Astrocyte (in vitro differentiated cells and primary cell): Measurements from ENCODE around the gene KPNA5. TPM values are rescaled to one million over a fixed set of nuclear protein-coding genes. Genes with fewer than 3 reads are reported as not detected.

Experiments used
- total RNA-seq: library from RNA; stranded (reverse); gene quantifications from 2 replicates; pipeline ENCODE4 v1.2.1, GENCODE V29; 2021

Gene KPNA5
- total RNA-seq, 1 donor from 2014 or later = 14.3 TPM

Other genes with a start within 250 kb of the KPNA5 start
- not detected in 2 replicates for gene CALHM6, start 219.8 kb upstream of the KPNA5 start, total RNA-seq
- 1.8 and 1.9 TPM in 2 replicates for gene CALHM5, start 169.6 kb upstream of the KPNA5 start, total RNA-seq
- not detected in 2 replicates for gene TRAPPC3L, start 135.5 kb upstream of the KPNA5 start, total RNA-seq
- gene CALHM4, start 127.5 kb upstream of the KPNA5 start, total RNA-seq = 0.20 TPM in 1 of 2 replicates, not detected in the other
- 42.1 and 45.1 TPM in 2 replicates for gene RWDD1, start 109.7 kb upstream of the KPNA5 start, total RNA-seq
- 0.48 and 0.72 TPM in 2 replicates for gene RSPH4A, start 64.7 kb upstream of the KPNA5 start, total RNA-seq
- gene ZUP1, start 12.4 kb upstream of the KPNA5 start, total RNA-seq = 16.2 TPM in 2 replicates
- gene FAM162B, start 84.5 kb downstream of the KPNA5 start, total RNA-seq = not detected in 2 replicates
- not detected in 2 replicates for gene GPRC6A, start 147.9 kb downstream of the KPNA5 start, total RNA-seq
- gene RFX6, start 196.0 kb downstream of the KPNA5 start, total RNA-seq = not detected in 2 replicates